Gastroesophageal sphincter (tissue), 3 donors: ENCODE results near the gene SPPL3.

Source experiments
- CTCF ChIP-seq, 4 experiments: fragments of 200-600 bp in 2 of 4; fragments of 450-650 bp in 2 of 4; sonication (generic) in 1 of 4; IDR thresholded peaks; one replicate each; pipeline ENCODE4 v1.5.1; 2017 to 2019; ENCODE audit warnings: antibody characterized with exemption in 4 of 4, mild to moderate bottlenecking in 2 of 4, moderate library complexity in 2 of 4
- POLR2AphosphoS5 ChIP-seq: sonication (generic); formaldehyde crosslinking; IDR thresholded peaks from one replicate; pipeline ENCODE4 v1.6.1; 2017; ENCODE audit warnings: antibody characterized with exemption

- TF ChIP-seq CTCF (IDR thresholded peaks at IDR 0.05): no peak
- TF ChIP-seq POLR2AphosphoS5: no peak
Measured at GRCh38 chr12:120712610-120713009, 191.5 kb downstream of the SPPL3 start.
